ENCODE data around the gene PURB. TPM values are rescaled to one million over a fixed set of nuclear protein-coding genes. Genes with fewer than 3 reads are reported as not detected.
"Not testable (repeated sequence)": the region's sequence is repeated elsewhere in the genome, so short reads cannot be mapped to it uniquely, and the experiment has no call there.

Gene PURB
- polyA plus RNA-seq, 1 of the 3 experiments (the other 2 are of a cell fraction) = 4.8 TPM

DNA sequence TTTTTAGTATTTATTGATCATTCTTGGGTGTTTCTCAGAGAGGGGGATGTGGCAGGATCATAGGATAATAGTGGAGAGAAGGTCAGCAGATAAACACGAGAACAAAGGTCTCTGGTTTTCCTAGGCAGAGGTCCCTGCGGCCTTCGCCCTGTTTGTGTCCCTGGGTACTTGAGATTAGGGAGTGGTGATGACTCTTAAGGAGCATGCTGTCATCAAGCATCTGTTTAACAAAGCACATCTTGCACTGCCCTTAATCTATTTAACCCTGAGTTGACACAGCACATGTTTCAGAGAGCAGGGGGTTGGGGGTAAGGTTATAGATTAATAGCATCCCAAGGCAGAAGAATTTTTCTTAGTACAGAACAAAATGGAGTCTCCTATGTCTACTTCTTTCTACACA, 15.0 kb downstream of the PURB start:
- H3K9me3 ChIP-seq; H4K20me1 ChIP-seq (ENCODE audit: insufficient read depth); POLR2A ChIA-PET; H2AFZ ChIP-seq (ENCODE audit: low read depth); H3K4me2 ChIP-seq; H3K9ac ChIP-seq; H3K27me3 ChIP-seq (ENCODE audit: insufficient read depth); H3K4me3 ChIP-seq (ENCODE audit: low read depth in 2 of 2, low read length in 1 of 2); CTCF ChIA-PET; H3K36me3 ChIP-seq (replicated peaks in 1 of 2; ENCODE audit: control insufficient read depth in 1 of 2, insufficient read depth in 2 of 2, low read length in 1 of 2); H3K9me2 ChIP-seq; H3K27ac ChIP-seq (ENCODE audit: low read depth in 2 of 2, low read length in 1 of 2); DNase-seq; H3K79me2 ChIP-seq (ENCODE audit: insufficient read depth): not testable (repeated sequence)
- 74% methylated on average over 3 of the region's 3 CpGs for WGBS (ENCODE audit: low lambda C conversion rate)
- Histone ChIP-seq H3K4me1 (ENCODE audit: control insufficient read depth in 1 of 2, insufficient read depth in 2 of 2, low read depth in 1 of 2, low read length in 1 of 2) (0 out of 4 replicates have a peak, but pooled peaks cover 0 to 12% of the 10 kb centered on the region in 2 experiments), H3F3A (replicated peaks; ENCODE audit: insufficient read depth) (peaks cover 15% of the 10 kb centered on the region)

DNA sequence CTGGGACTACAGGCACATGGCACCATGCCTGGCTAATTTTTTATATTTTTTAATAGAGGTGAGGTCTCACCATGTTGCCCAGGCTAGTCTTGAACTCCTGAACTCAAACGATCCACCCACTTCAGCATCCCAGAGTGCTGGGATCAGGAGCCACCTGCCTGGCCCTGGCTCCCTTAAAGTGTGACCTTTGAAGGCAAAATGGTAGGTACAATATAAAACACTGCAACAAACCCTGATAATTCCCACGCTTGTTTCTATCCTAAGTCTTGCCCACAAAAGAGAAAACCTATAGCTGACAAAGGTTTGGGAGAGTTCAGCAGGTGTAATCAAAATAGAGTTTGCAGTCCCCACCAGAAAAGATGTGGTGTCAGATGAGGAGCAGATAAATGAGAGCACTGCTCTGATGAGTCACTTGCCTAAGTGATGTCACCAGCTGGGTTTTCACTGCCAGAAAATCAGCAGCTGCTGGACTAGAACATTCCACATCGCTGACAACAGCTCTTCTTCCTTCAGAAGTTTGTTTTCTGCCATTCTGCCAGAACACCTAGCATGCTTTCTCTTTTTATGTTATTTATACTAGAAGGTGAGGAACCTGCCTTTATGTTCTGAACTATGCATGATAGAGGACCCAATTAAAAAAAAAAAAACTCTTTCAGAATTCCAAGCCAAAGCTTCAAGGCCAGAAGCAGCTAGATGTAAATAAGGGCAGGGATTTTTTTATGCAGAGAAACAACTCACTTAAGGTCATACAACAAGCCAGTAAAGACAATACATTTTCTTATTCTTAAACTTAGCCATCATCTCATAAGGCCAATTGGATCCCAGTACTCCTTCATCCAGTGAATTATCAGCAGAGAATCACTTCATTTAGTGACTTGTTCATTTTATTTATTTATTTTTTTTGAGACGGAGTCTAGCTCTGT, 18.0 kb downstream of the PURB start:
- POLR2A ChIA-PET = no interaction called here
- CTCF ChIA-PET = interaction anchor here (1.0 to 4.8 kb wide), 4 partner anchors 8 to 269 kb away, joined by 3 to 27 read pairs (median 9); partner anchors contain the start of gene TBRG4
- no peak overlapping the region for H3K9ac ChIP-seq
- TF ChIP-seq TEAD4 (IDR thresholded peaks at IDR 0.05; ENCODE audit: borderline replicate concordance, insufficient read depth) (peak; percentile 65), EZH2phosphoT487 (IDR thresholded peaks at IDR 0.05; ENCODE audit: borderline replicate concordance, low read depth) (no peak), FOSL2 (IDR thresholded peaks at IDR 0.05; ENCODE audit: borderline replicate concordance, low read depth) (peak; percentile 96), NRF1 (IDR thresholded peaks at IDR 0.05; ENCODE audit: low read depth, low read length) (no peak), FOXM1 (IDR thresholded peaks at IDR 0.05; ENCODE audit: low read depth) (no peak), RCOR1 (IDR thresholded peaks at IDR 0.05; ENCODE audit: low read length) (no peak), SIN3A (IDR thresholded peaks at IDR 0.05; ENCODE audit: borderline replicate concordance, low read depth, low read length) (peak; percentile 69; the same call in 1 of the 2 replicates), NFIC (IDR thresholded peaks at IDR 0.05; ENCODE audit: borderline replicate concordance) (peak; percentile 90), JUND (IDR thresholded peaks at IDR 0.05) (peak; percentile 98), CHD2 (IDR thresholded peaks at IDR 0.05; ENCODE audit: low read length, partially characterized antibody) (no peak), SMC3 (IDR thresholded peaks at IDR 0.05; ENCODE audit: low read depth, low read length) (no peak), YY1 (IDR thresholded peaks at IDR 0.05; ENCODE audit: low read depth) (no peak), MEF2A (IDR thresholded peaks at IDR 0.05; ENCODE audit: borderline replicate concordance, low read depth) (no peak), GABPA (IDR thresholded peaks at IDR 0.05; ENCODE audit: low read depth) (no peak)
- TF ChIP-seq, protein P1, sequence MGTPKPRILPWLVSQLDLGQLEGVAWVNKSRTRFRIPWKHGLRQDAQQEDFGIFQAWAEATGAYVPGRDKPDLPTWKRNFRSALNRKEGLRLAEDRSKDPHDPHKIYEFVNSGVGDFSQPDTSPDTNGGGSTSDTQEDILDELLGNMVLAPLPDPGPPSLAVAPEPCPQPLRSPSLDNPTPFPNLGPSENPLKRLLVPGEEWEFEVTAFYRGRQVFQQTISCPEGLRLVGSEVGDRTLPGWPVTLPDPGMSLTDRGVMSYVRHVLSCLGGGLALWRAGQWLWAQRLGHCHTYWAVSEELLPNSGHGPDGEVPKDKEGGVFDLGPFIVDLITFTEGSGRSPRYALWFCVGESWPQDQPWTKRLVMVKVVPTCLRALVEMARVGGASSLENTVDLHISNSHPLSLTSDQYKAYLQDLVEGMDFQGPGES (IDR thresholded peaks at IDR 0.05; ENCODE audit: low read depth, low read length) = no peak
- TF ChIP-seq, protein P2, sequence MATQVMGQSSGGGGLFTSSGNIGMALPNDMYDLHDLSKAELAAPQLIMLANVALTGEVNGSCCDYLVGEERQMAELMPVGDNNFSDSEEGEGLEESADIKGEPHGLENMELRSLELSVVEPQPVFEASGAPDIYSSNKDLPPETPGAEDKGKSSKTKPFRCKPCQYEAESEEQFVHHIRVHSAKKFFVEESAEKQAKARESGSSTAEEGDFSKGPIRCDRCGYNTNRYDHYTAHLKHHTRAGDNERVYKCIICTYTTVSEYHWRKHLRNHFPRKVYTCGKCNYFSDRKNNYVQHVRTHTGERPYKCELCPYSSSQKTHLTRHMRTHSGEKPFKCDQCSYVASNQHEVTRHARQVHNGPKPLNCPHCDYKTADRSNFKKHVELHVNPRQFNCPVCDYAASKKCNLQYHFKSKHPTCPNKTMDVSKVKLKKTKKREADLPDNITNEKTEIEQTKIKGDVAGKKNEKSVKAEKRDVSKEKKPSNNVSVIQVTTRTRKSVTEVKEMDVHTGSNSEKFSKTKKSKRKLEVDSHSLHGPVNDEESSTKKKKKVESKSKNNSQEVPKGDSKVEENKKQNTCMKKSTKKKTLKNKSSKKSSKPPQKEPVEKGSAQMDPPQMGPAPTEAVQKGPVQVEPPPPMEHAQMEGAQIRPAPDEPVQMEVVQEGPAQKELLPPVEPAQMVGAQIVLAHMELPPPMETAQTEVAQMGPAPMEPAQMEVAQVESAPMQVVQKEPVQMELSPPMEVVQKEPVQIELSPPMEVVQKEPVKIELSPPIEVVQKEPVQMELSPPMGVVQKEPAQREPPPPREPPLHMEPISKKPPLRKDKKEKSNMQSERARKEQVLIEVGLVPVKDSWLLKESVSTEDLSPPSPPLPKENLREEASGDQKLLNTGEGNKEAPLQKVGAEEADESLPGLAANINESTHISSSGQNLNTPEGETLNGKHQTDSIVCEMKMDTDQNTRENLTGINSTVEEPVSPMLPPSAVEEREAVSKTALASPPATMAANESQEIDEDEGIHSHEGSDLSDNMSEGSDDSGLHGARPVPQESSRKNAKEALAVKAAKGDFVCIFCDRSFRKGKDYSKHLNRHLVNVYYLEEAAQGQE (IDR thresholded peaks at IDR 0.05; ENCODE audit: low read depth, low read length) = no peak
- TF ChIP-seq, protein P3, sequence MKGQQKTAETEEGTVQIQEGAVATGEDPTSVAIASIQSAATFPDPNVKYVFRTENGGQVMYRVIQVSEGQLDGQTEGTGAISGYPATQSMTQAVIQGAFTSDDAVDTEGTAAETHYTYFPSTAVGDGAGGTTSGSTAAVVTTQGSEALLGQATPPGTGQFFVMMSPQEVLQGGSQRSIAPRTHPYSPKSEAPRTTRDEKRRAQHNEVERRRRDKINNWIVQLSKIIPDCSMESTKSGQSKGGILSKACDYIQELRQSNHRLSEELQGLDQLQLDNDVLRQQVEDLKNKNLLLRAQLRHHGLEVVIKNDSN (IDR thresholded peaks at IDR 0.05; ENCODE audit: borderline replicate concordance, low read depth) = no peak
- TF ChIP-seq, protein P4, sequence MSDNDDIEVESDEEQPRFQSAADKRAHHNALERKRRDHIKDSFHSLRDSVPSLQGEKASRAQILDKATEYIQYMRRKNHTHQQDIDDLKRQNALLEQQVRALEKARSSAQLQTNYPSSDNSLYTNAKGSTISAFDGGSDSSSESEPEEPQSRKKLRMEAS (IDR thresholded peaks at IDR 0.05; ENCODE audit: low read depth) = peak; percentile 77
- TF ChIP-seq, protein P5, sequence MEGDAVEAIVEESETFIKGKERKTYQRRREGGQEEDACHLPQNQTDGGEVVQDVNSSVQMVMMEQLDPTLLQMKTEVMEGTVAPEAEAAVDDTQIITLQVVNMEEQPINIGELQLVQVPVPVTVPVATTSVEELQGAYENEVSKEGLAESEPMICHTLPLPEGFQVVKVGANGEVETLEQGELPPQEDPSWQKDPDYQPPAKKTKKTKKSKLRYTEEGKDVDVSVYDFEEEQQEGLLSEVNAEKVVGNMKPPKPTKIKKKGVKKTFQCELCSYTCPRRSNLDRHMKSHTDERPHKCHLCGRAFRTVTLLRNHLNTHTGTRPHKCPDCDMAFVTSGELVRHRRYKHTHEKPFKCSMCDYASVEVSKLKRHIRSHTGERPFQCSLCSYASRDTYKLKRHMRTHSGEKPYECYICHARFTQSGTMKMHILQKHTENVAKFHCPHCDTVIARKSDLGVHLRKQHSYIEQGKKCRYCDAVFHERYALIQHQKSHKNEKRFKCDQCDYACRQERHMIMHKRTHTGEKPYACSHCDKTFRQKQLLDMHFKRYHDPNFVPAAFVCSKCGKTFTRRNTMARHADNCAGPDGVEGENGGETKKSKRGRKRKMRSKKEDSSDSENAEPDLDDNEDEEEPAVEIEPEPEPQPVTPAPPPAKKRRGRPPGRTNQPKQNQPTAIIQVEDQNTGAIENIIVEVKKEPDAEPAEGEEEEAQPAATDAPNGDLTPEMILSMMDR (IDR thresholded peaks at IDR 0.05) = no peak

More for the DNA sequence above, 18.0 kb downstream of the PURB start:
- WGBS (ENCODE audit: low lambda C conversion rate) = 55% methylated on average over 4 of the region's 4 CpGs
- Histone ChIP-seq H4K20me1 (ENCODE audit: insufficient read depth) (no peaks in the 10 kb centered on the region), H3K9me3 (no peaks in the 10 kb centered on the region), H3K9me2 (no peaks in the 10 kb centered on the region), H3K27me3 (ENCODE audit: insufficient read depth) (no peaks in the 10 kb centered on the region), H3K36me3 (replicated peaks in 1 of 2; ENCODE audit: control insufficient read depth in 1 of 2, insufficient read depth in 2 of 2, low read length in 1 of 2) (no peaks in the 10 kb centered on the region), H3K27ac (ENCODE audit: low read depth in 2 of 2, low read length in 1 of 2) (peak overlapping the region in 1 of 2 experiments; percentile 47; a peak in 1 of 4 replicates), H3K79me2 (ENCODE audit: insufficient read depth) (no peaks in the 10 kb centered on the region), H2AFZ (ENCODE audit: low read depth) (no peak overlapping the region), H3K4me1 (ENCODE audit: control insufficient read depth in 1 of 2, insufficient read depth in 2 of 2, low read depth in 1 of 2, low read length in 1 of 2) (0 out of 4 replicates have a peak, but pooled peaks cover 0 to 12% of the 10 kb centered on the region in 2 experiments), H3K4me3 (ENCODE audit: low read depth in 2 of 2, low read length in 1 of 2) (no peak overlapping the region), H3F3A (replicated peaks; ENCODE audit: insufficient read depth) (peaks cover 10% of the 10 kb centered on the region), H3K4me2 (peak overlapping the region; percentile 11; the same call in 1 of the 2 replicates)
- no peak for DNase-seq

All from SK-N-SH (cell line).